ENCODE measurements around the gene TTYH1.

Gene TTYH1

DNA sequence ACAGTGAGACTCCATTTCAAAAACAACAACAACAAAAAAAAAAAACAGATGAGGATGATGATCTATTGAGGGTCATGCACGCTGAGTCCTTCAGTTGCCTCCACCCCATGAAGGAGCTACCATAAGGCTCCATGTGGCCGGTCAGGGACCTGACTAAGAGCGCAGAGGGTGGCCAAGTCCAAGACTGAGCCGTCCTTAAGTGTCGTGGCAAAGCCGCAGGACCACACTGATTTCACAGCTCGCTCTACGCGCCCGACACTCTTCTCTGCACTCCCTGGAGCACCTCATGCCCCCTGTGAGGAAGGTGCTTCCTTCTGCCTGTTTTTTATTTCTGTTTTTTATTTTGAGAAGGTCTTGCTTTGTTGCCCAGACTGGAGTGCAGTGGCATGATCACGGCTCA is 12.3 kb downstream of the TTYH1 start:
- no peaks in the 10 kb centered on the region for H3K9me3 ChIP-seq
- H3K36me3 ChIP-seq = no peaks in the 10 kb centered on the region
- H3K4me3 ChIP-seq (ENCODE audit: low read depth in 1 of 2, low read length in 1 of 2) = no peak overlapping the region
- H3K4me1 ChIP-seq (ENCODE audit: control insufficient read depth in 1 of 2, insufficient read depth in 1 of 2, low read depth in 1 of 2, low read length in 1 of 2) = peaks cover 4 to 6% of the 10 kb centered on the region in 2 experiments
- H3K27ac ChIP-seq = no peak overlapping the region
- H3K27me3 ChIP-seq = peaks cover 72% of the 10 kb centered on the region
- TF ChIP-seq CTCF (IDR thresholded peaks at IDR 0.05) = no peak

DNA sequence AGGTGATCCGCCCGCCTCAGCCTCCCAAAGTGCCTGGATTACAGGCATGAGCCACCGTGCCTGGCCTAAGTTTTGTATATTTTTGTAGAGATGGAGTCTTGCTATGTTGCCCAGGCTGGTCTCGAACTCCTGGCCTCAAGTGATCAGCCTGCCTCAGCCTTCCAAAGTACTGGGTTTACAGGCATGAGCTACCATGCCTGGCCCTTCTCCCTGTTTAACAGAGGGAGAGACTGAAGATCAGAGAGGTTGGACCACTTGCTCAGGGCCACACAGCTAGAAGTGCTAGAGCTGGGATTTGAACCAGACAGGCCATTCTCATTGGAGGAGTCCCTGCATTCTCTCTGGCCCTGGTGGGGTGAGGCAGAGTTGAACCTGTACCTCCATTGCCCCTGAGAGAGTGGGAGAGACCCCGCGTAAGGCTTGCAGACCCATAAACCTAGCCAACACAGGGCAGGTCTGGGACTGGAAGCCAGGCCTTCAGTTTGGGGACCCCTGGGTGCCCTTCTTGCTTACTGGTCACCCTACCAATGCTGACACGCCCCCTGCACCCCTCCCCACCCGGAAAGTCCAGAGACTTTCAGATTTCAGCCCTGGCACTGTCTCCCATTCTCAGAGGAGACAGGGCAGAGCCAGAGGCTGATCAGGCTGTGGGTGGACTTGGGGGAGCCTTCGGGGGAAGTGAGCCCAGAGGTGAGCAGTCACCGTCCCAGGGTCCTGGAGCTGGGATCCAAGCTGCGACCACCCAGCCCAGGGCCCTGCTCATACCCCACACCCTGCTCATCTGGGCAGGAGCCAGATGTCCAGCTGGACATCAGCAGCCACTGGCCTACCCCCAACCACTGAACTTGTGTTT is 13.3 kb downstream of the TTYH1 start:
- no peak overlapping the region for H3K4me3 ChIP-seq (ENCODE audit: low read depth in 1 of 2, low read length in 1 of 2)
- no peaks in the 10 kb centered on the region for H3K9me3 ChIP-seq
- H3K4me1 ChIP-seq (ENCODE audit: control insufficient read depth in 1 of 2, insufficient read depth in 1 of 2, low read depth in 1 of 2, low read length in 1 of 2) = peaks cover 4 to 6% of the 10 kb centered on the region in 2 experiments
- H3K27me3 ChIP-seq = peaks cover 74% of the 10 kb centered on the region
- H3K36me3 ChIP-seq = no peaks in the 10 kb centered on the region
- H3K27ac ChIP-seq = no peak overlapping the region
- no peak for TF ChIP-seq CTCF (IDR thresholded peaks at IDR 0.05)

DNA sequence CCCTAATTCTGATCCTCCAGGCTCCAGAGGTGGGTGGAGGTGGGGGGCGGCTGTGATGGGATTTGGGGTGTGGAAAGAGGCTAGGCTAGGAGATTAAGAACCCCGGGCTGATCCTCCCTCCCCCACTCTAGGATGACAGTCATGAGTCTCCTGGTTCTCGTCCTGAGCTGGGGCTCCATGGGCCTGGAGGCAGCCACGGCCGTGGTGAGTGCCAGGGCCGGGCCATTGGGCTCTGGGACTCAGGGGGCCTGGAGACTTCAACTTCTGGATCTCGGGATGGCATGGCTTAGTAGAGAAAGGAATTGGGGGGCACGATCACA is 13.9 kb downstream of the TTYH1 start:
- Histone ChIP-seq H3K4me1 (ENCODE audit: control insufficient read depth in 1 of 2, insufficient read depth in 1 of 2, low read depth in 1 of 2, low read length in 1 of 2) (peaks cover 4 to 6% of the 10 kb centered on the region in 2 experiments), H3K27me3 (peaks cover 78% of the 10 kb centered on the region), H3K27ac (no peak overlapping the region), H3K9me3 (no peaks in the 10 kb centered on the region), H3K36me3 (no peaks in the 10 kb centered on the region), H3K4me3 (ENCODE audit: low read depth in 1 of 2, low read length in 1 of 2) (no peak overlapping the region)
- TF ChIP-seq CTCF (IDR thresholded peaks at IDR 0.05) = no peak

DNA sequence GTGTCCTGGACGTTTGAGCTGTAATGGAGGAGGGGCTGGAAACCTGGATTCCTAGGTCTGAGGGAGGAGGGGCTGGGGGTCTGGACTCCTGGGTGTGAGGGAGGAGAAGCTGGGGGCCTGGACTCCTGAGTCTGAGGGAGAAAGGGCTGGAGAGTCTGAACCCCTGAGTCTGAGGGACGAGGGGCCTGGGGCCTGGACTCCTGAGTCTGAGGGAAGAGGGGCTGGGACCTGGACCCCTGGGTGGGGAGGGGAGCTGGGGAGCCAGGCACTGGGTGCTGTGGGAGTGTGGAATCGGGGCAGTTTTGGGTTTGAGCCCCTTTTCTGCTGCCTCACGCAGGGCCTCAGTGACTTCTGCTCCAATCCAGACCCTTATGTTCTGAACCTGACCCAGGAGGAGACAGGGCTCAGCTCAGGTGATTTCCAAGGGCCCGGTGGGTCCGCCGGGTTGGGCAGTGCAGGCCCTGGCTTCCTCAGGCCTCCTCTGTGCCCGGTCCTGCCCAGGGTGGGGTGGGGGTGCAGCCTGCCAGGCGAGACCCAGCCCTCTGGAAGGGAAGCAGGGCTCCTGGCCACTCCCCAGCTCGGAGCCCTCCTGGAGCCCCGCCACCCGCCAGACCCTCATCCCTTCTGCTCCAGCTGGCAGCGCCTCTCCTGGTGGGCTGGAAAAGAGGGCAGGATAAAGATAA is 14.4 kb downstream of the TTYH1 start:
- H3K27ac ChIP-seq = no peak overlapping the region
- H3K4me3 ChIP-seq (ENCODE audit: low read depth in 1 of 2, low read length in 1 of 2) = no peak overlapping the region
- peaks cover 4 to 6% of the 10 kb centered on the region in 2 experiments for H3K4me1 ChIP-seq (ENCODE audit: control insufficient read depth in 1 of 2, insufficient read depth in 1 of 2, low read depth in 1 of 2, low read length in 1 of 2)
- H3K27me3 ChIP-seq = peaks cover 84% of the 10 kb centered on the region
- no peaks in the 10 kb centered on the region for H3K9me3 ChIP-seq
- TF ChIP-seq CTCF (IDR thresholded peaks at IDR 0.05) = no peak
- no peaks in the 10 kb centered on the region for H3K36me3 ChIP-seq

- Histone ChIP-seq H3K9me3 (no peaks in the 10 kb centered on the region), H3K27ac (no peak overlapping the region), H3K27me3 (peaks cover 79% of the 10 kb centered on the region), H3K4me1 (ENCODE audit: control insufficient read depth in 1 of 2, insufficient read depth in 1 of 2, low read depth in 1 of 2, low read length in 1 of 2) (peaks cover 4 to 6% of the 10 kb centered on the region in 2 experiments), H3K4me3 (ENCODE audit: low read depth in 1 of 2, low read length in 1 of 2) (peak overlapping the region in 1 of 2 experiments; percentile 24), H3K36me3 (no peaks in the 10 kb centered on the region)
- no peak for TF ChIP-seq CTCF (IDR thresholded peaks at IDR 0.05)
Measured at GRCh38 chr19:54430306-54431254, 15.3 kb downstream of the TTYH1 start.

Measured in neutrophil (primary cell).